Ovary (tissue), 1 donor: ENCODE measurements around the gene SMU1.

Source experiments
- EP300 ChIP-seq: sonication (generic); formaldehyde crosslinking; IDR thresholded peaks from one replicate; pipeline ENCODE4 v1.6.1; 2017; ENCODE audit warnings: antibody characterized with exemption
- POLR2A ChIP-seq: fragments of 450-650 bp; IDR thresholded peaks from one replicate; pipeline ENCODE4 v1.6.1; 2017; ENCODE audit warnings: antibody characterized with exemption, mild to moderate bottlenecking, moderate library complexity

- no peak for TF ChIP-seq EP300
- TF ChIP-seq POLR2A: no peak
Observed at GRCh38 chr9:33104401-33104800, 27.9 kb upstream of the SMU1 start.
